HepG2 (cell line): ENCODE data around the gene EPB41. TPM values are rescaled to one million over a fixed set of nuclear protein-coding genes. Genes with fewer than 3 reads are reported as not detected.
A peak's percentile ranks its signal among the peaks of the same experiment; 100 is the strongest.

Experiments used
- ARHGAP35 ChIP-seq: sonication (generic); formaldehyde crosslinking; IDR thresholded peaks from 2 replicates; pipeline ENCODE4 v1.9.0; 2022; ENCODE audit warnings: mild to moderate bottlenecking, inconsistent platforms, moderate library complexity, missing genetic modification reagents, borderline replicate concordance
- CBX1 ChIP-seq: IDR thresholded peaks from one replicate; pipeline ENCODE4 v1.6.1; 2016; ENCODE audit warnings: antibody characterized with exemption, low read depth
- CBX5 ChIP-seq: sonication (generic); formaldehyde crosslinking; IDR thresholded peaks from 2 replicates; pipeline ENCODE4 v1.4.0; 2020; ENCODE audit warnings: missing genetic modification reagents, borderline replicate concordance
- CC2D1A ChIP-seq: sonication (generic); formaldehyde crosslinking; IDR thresholded peaks from 2 replicates; pipeline ENCODE4 v1.8.1; 2023; ENCODE audit warnings: mild to moderate bottlenecking, missing genetic modification reagents
- CREB3 ChIP-seq: sonication (generic); formaldehyde crosslinking; IDR thresholded peaks from 2 replicates; pipeline ENCODE4 v1.5.0; 2020; ENCODE audit warnings: missing genetic modification reagents
- HES4 ChIP-seq: sonication (generic); formaldehyde crosslinking; IDR thresholded peaks from 2 replicates; pipeline ENCODE4 v1.9.0; 2021; ENCODE audit warnings: mild to moderate bottlenecking, missing genetic modification reagents, borderline replicate concordance
- ISX ChIP-seq: sonication (generic); formaldehyde crosslinking; conservative IDR thresholded peaks from 2 replicates; pipeline ENCODE4 v1.5.0; 2020; ENCODE audit warnings: missing genetic modification reagents
- MYC ChIP-seq: sonication (generic); formaldehyde crosslinking; IDR thresholded peaks from 2 replicates; pipeline ENCODE4 v1.9.0; 2021; ENCODE audit warnings: missing genetic modification reagents, borderline replicate concordance
- NCOR1 ChIP-seq: fragments of 200-600 bp; sonication (generic); IDR thresholded peaks from 2 replicates; pipeline ENCODE4 v1.7.0; 2017; ENCODE audit warnings: antibody characterized with exemption, low read length, borderline replicate concordance
- PBX3 ChIP-seq: sonication (generic); formaldehyde crosslinking; IDR thresholded peaks from 2 replicates; pipeline ENCODE4 v1.8.1; 2023; ENCODE audit warnings: missing genetic modification reagents, inconsistent platforms, borderline replicate concordance
- TOPORS ChIP-seq: sonication (generic); formaldehyde crosslinking; IDR thresholded peaks from 2 replicates; pipeline ENCODE4 v1.8.0; 2023; ENCODE audit warnings: mild to moderate bottlenecking, missing genetic modification reagents
- TSC22D2 ChIP-seq: sonication (generic); formaldehyde crosslinking; IDR thresholded peaks from 2 replicates; pipeline ENCODE4 v1.5.1; 2020; ENCODE audit warnings: missing genetic modification reagents, mild to moderate bottlenecking, borderline replicate concordance
- ZBTB3 ChIP-seq: sonication (generic); formaldehyde crosslinking; IDR thresholded peaks from 2 replicates; pipeline ENCODE4 v1.4.0; 2020; ENCODE audit warnings: low read depth, mild to moderate bottlenecking, moderate library complexity, missing genetic modification reagents, borderline replicate concordance
- ZNF121 ChIP-seq: sonication (generic); formaldehyde crosslinking; IDR thresholded peaks from 2 replicates; pipeline ENCODE4 v1.5.0; 2020; ENCODE audit warnings: mild to moderate bottlenecking, missing genetic modification reagents
- ZNF24 ChIP-seq: fragments of 450-650 bp; IDR thresholded peaks from 2 replicates; pipeline ENCODE4 v1.6.1; 2017; ENCODE audit warnings: antibody characterized with exemption, mild to moderate bottlenecking
- ZNF788 ChIP-seq: sonication (generic); formaldehyde crosslinking; IDR thresholded peaks from 2 replicates; pipeline ENCODE4 v1.5.0; 2020; ENCODE audit warnings: mild to moderate bottlenecking, missing genetic modification reagents, borderline replicate concordance
- polyA plus RNA-seq, 8 experiments: library from polyadenylated mRNA; depleted of rRNA in 3 of 8; stranded (reverse) in 7 of 8; unstranded in 1 of 8; fragments of >200 nt; fragmentation: Illumina TruSeq in 4 of 8; extraction: Trizol in 4 of 8; gene quantifications; 2 replicates each; pipeline versions ENCODE4 v1.2.1 to v1.2.3, GENCODE V29; 2011 to 2016; ENCODE audit warnings: low read depth in 4 of 8, missing spikeins in 1 of 8, mixed read lengths in 1 of 8; ENCODE audit not compliant: insufficient read depth in 1 of 8
- total RNA-seq, 5 experiments: library from RNA; depleted of rRNA; stranded (reverse); fragments of >200 nt; fragmentation: Illumina TruSeq; extraction: Trizol; gene quantifications; 2 replicates each; pipeline ENCODE4 v1.2.3, GENCODE V29; 2016; ENCODE audit warnings: low read depth in 1 of 5
- TF ChIP-seq, protein P1 (sequence below): sonication (generic); formaldehyde crosslinking; IDR thresholded peaks from 2 replicates; pipeline ENCODE4 v1.4.0; 2020; ENCODE audit warnings: missing genetic modification reagents
- TF ChIP-seq, protein P2 (sequence below): sonication (generic); formaldehyde crosslinking; IDR thresholded peaks from 2 replicates; pipeline ENCODE4 v1.8.0; 2022; ENCODE audit warnings: mild to moderate bottlenecking, missing genetic modification reagents, moderate library complexity
- TF ChIP-seq, protein P3 (sequence below): sonication (generic); formaldehyde crosslinking; conservative IDR thresholded peaks from 2 replicates; pipeline ENCODE4 v1.8.0; 2022; ENCODE audit warnings: mild to moderate bottlenecking, moderate library complexity, missing genetic modification reagents

The EPB41 gene
- total and polyA plus RNA-seq, 2 of the 13 experiments (the other 11 are each of a cell fraction or from before 2014, with no cell fraction given), result 34.5 to 46.7 TPM

GRCh38 chr1:29124366-29125236 lies 210.2 kb downstream of the EPB41 start (continued):
- no peak for TF ChIP-seq CBX5 (CRISPR knock-in tag)
- no peak for TF ChIP-seq ZNF121
- TF ChIP-seq, protein P1, sequence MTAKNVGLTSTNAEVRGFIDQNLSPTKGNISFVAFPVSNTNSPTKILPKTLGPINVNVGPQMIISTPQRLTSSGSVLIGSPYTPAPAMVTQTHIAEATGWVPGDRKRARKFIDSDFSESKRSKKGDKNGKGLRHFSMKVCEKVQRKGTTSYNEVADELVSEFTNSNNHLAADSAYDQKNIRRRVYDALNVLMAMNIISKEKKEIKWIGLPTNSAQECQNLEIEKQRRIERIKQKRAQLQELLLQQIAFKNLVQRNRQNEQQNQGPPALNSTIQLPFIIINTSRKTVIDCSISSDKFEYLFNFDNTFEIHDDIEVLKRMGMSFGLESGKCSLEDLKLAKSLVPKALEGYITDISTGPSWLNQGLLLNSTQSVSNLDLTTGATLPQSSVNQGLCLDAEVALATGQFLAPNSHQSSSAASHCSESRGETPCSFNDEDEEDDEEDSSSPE (CRISPR knock-in tag), result peak; percentile 15; the same call in 1 of the 2 replicates
- no peak for TF ChIP-seq CREB3 (CRISPR knock-in tag)
- TF ChIP-seq, protein P2, sequence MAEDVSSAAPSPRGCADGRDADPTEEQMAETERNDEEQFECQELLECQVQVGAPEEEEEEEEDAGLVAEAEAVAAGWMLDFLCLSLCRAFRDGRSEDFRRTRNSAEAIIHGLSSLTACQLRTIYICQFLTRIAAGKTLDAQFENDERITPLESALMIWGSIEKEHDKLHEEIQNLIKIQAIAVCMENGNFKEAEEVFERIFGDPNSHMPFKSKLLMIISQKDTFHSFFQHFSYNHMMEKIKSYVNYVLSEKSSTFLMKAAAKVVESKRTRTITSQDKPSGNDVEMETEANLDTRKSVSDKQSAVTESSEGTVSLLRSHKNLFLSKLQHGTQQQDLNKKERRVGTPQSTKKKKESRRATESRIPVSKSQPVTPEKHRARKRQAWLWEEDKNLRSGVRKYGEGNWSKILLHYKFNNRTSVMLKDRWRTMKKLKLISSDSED (CRISPR knock-in tag), result no peak
- TF ChIP-seq, protein P3, sequence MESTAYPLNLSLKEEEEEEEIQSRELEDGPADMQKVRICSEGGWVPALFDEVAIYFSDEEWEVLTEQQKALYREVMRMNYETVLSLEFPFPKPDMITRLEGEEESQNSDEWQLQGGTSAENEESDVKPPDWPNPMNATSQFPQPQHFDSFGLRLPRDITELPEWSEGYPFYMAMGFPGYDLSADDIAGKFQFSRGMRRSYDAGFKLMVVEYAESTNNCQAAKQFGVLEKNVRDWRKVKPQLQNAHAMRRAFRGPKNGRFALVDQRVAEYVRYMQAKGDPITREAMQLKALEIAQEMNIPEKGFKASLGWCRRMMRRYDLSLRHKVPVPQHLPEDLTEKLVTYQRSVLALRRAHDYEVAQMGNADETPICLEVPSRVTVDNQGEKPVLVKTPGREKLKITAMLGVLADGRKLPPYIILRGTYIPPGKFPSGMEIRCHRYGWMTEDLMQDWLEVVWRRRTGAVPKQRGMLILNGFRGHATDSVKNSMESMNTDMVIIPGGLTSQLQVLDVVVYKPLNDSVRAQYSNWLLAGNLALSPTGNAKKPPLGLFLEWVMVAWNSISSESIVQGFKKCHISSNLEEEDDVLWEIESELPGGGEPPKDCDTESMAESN, result peak; percentile 68
- no peak for TF ChIP-seq ZNF24
- no peak for TF ChIP-seq NCOR1
- TF ChIP-seq MYC (CRISPR knock-in tag), result no peak
- no peak for TF ChIP-seq ZNF788 (CRISPR knock-in tag)
- no peak for TF ChIP-seq ISX (CRISPR knock-in tag)
- no peak for TF ChIP-seq TOPORS (CRISPR knock-in tag)
- no peak for TF ChIP-seq TSC22D2 (CRISPR knock-in tag)
- TF ChIP-seq CBX1, result no peak
- 0 out of 2 replicates have a peak, but pooled peaks have one; percentile 43 for TF ChIP-seq ARHGAP35
- TF ChIP-seq HES4 (CRISPR knock-in tag), result no peak
- TF ChIP-seq ZBTB3, result no peak
- TF ChIP-seq PBX3 (CRISPR knock-in tag), result no peak
- no peak for TF ChIP-seq CC2D1A (CRISPR knock-in tag)
